Measurements from ENCODE around the gene PLCH1.

GRCh38 chr3:155748611-155749365 lies 3.9 kb upstream of the PLCH1 start:
- TF ChIP-seq CTCF (conservative IDR thresholded peaks at IDR 0.05; ENCODE audit: low read depth, low read length) (no peak), EZH2 (IDR thresholded peaks at IDR 0.05; ENCODE audit: borderline replicate concordance, low read depth, low read length, poor library complexity, severe bottlenecking) (no peak)

Data from A673 (cell line).